ELF-1 (cell line): ENCODE results near the gene TPRN.

Experiments used
- DNase-seq: peaks from one replicate; pipeline ENCODE4 v3.0.0-alpha.2; 2016; ENCODE audit warnings: low read depth, low spot score

The TPRN gene

GRCh38 chr9:137212520-137212919 lies 12.0 kb upstream of the TPRN start:
- no peak for DNase-seq

- no peak for DNase-seq
Observed at GRCh38 chr9:137211532-137211931, 11.0 kb upstream of the TPRN start.

GRCh38 chr9:137206602-137207001 lies 6.1 kb upstream of the TPRN start:
- no peak for DNase-seq

- peak; percentile 90 for DNase-seq
Observed at GRCh38 chr9:137205126-137206069, 4.9 kb upstream of the TPRN start, which contains the start of the genes NDOR1 and TMEM203. NDOR1 (plus strand) TSS chr9:137205700; CDS start chr9:137205778, 78 bp downstream. TMEM203 (minus strand) TSS chr9:137205648; CDS start chr9:137205414, 234 bp downstream.

GRCh38 chr9:137204731-137205125 lies 4.2 kb upstream of the TPRN start:
- DNase-seq: no peak

GRCh38 chr9:137202966-137203365 lies 2.4 kb upstream of the TPRN start:
- DNase-seq: no peak

- DNase-seq: peak; percentile 50
Observed at GRCh38 chr9:137201205-137201868, 796 bp upstream of the TPRN start.

- DNase-seq: peak; percentile 38
Observed at GRCh38 chr9:137199411-137200121, 975 bp downstream of the TPRN start.

- DNase-seq: no peak
Observed at GRCh38 chr9:137198902-137199283, 1.6 kb downstream of the TPRN start.

GRCh38 chr9:137198051-137198901 lies 2.3 kb downstream of the TPRN start:
- DNase-seq: peak; percentile 52

- no peak for DNase-seq
Observed at GRCh38 chr9:137195525-137196220, 4.9 kb downstream of the TPRN start.

GRCh38 chr9:137194909-137195308 lies 5.6 kb downstream of the TPRN start:
- DNase-seq: no peak

GRCh38 chr9:137194388-137194787 lies 6.2 kb downstream of the TPRN start:
- no peak for DNase-seq

- DNase-seq: no peak
Observed at GRCh38 chr9:137193771-137194170, 6.8 kb downstream of the TPRN start.

- DNase-seq: no peak
Observed at GRCh38 chr9:137192859-137193258, 7.7 kb downstream of the TPRN start.

GRCh38 chr9:137192448-137192780 lies 8.1 kb downstream of the TPRN start:
- DNase-seq: no peak

GRCh38 chr9:137191691-137192447 lies 8.7 kb downstream of the TPRN start:
- DNase-seq: no peak

GRCh38 chr9:137191245-137191644 lies 9.3 kb downstream of the TPRN start:
- DNase-seq: no peak

GRCh38 chr9:137190315-137190856 lies 10.2 kb downstream of the TPRN start:
- no peak for DNase-seq
